GM12892 (cell line): ENCODE results near the gene EPHB2.

ENCODE experiments used
- POLR2A ChIP-seq: IDR thresholded peaks from 2 replicates; pipeline ENCODE4 v1.6.1; 2011; ENCODE audit warnings: low read depth, low read length, control low read depth
- TAF1 ChIP-seq: IDR thresholded peaks from 2 replicates; pipeline ENCODE4 v1.6.1; 2011; ENCODE audit warnings: low read depth, mild to moderate bottlenecking, control low read depth, low read length, borderline replicate concordance

- TF ChIP-seq POLR2A (no peak), TAF1 (no peak)
These were observed 130.5 kb downstream of the EPHB2 start for GRCh38 chr1:22841142-22841541.
